NCI-H1694 treated with DMSO at 0.1 percent for 48 hours (cell line): ENCODE measurements around the gene CEP152.
"Not testable (repeated sequence)": the region's sequence is repeated elsewhere in the genome, so short reads cannot be mapped to it uniquely, and the experiment has no call there.

ENCODE experiments used
- DNase-seq: peaks from one replicate; lab custom pipeline; 2025; lab: John Stamatoyannopoulos, UW

Gene CEP152

DNA sequence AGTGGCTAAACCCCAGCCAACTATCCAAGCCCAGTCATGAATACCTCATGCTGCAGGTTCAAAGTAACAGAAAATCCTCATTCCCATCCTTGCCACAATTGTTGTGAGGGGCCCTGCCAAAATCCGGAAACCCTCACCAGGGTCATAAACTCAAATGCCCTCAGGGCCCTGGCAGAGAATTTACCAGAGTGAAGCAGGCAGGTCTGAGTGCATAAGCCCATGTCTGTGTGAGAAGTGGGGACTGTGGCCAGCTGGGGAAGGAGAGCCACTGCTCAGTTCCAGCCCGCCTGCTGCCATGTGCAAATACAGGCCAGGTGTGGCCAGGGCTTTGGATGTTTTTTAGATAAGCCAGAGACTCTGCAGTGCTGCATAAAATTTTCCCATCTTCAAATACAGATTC, 7.0 kb downstream of the CEP152 start:
- no peak for DNase-seq

DNA sequence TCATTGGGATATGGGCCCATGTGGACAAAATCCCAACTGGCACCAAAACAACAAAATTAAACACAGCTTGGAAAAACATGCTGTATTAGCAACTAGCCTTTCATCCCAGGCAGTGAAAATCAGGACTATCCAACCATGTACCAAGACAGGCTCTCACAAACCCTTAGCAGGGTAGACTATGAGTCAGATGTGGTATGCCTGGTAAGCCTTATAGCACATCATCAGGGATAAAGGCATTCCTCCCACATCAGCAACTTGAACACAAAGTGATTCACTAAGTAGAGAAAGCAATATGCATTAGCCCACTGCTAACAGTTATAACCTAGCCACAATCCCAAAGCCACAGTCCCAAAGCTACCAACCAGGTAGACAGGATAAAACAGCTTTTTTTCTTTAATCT, 8.0 kb downstream of the CEP152 start:
- no peak for DNase-seq

DNA sequence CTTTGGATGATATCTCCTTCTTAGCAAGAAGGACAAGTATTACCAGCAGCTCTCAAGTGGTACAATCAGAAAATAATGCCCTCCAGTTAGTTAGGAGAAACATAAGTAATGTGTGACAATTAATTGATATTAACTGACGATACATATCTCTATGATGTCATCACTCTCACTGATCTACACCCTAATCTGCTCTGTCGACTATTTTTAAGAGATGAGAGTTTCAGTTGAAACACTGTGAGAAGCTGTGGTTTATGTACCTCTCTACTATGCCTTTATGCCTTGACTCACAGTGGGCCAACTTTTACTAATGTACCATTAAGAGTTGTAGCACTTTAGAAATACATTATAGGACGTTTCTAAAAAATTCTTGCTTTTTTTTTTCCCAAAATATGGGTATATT, 8.6 kb downstream of the CEP152 start:
- no peak for DNase-seq

DNA sequence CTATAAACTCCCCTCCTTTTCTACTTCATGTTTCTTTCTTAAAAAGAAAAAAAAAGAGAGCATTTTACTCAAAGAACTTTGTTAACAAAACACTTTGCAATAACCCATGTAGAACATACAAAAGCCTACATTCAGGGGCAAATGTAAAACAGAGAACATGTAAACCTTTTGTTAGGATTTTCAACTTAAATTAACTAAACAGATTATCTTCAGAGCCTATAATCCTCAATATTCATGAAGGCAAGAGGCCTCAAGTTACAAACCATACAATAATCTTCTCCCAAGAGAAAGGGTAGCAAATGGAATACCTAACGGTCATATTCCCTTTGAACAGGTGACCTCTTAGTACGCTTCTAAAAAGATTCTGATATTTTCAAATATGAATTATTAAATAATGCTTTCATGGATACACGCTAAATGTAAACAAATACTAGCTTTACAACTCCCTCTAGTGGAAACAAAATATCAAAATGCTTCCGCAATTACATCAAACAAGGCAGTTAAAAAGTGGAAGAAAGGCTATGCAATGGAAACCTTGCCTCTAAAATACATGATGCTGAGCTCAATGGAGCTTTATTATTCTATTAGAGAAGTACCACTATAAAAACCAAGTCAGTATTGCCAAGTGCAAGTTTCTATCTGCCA, 9.9 kb downstream of the CEP152 start:
- DNase-seq, result peak; percentile 12

DNA sequence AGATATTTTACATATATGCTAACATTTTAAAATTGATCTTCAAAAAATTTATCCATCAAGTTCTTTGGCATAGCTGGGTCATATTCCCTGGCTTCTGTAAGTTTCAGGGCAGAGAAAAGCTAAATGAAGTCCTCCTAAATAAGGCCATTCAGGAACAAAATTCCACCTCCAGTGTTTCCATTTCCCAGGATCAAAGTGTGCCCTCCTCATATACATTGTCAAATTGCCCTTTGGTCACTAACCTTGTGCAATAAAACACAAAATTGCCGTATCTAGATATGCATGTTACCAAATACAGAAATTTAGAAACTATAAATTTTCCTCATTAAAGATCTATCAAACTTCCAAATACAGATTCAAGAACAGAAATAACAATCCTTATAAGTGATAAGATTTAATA, 10.6 kb downstream of the CEP152 start:
- no peak for DNase-seq

DNA sequence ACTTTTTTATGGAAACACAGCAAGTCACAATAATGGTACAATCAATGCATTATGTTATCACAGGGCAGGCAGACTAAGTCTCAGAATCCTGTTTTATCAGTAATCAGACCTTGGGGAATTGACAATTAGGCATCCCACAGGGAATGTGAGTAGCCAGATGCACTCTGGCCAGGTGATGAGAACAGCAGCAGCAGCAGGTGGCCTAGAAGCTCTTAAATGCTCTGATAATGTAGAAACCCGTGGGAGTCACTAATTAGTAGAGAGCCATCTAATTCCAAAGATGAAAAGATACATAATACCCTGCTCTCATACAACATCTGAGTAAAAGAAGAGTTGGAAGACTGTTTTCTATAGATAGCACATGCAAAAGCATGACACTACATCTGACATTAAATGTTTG, 12.6 kb downstream of the CEP152 start:
- DNase-seq, result no peak

DNA sequence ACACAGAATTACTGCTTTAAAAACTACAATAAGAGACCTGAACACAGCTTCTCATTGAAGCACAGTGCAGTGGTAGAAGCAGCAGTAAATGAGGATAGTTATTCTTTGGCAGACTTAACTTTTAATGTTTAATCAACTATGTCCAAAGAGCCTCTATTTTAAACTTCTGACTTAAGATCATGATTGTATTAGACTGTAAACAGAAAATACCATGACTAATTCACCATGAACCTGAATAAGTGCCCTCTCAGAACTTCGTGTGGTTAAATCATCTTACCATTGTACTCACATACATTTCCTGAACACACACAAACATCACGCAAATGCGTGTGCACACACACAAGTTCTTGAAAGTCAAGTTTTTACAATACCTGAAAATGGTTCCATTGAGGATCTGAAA, 13.9 kb downstream of the CEP152 start:
- DNase-seq, result no peak

DNA sequence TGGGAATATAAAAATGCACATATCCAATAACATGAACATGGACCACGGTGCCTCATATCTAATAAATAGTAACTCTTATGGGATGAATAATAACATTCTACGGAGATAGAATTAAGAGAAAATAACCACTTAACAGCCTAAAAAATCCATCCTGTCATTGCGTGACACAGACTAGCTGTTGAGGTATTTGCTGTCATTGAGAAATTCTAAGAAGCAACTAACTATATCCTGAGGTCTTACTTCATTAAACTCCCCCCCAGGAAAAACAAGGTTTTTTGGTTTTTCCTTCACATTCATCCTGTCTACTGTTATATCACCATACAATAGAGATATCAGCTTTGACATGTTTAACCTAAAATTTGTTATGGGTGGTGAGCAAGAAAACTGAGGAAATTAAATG, 14.3 kb downstream of the CEP152 start:
- DNase-seq, result no peak

DNA sequence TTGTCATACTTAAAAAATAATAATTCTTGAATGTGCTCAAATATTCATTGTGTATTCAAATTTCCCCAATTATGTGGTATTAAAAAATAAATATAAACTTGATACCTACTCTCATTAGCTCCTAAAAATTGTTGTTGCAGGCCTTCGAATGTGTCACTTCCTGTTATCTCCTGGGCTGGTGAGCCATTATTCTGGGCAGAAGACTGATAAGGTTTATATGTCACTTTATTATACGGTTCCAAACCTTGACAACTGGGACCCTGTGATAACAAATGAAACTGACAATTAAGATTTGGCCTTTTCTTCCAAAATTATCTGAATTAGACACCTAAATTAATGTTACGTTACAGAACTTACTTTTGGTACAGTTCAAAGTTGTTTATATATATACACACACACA, 15.0 kb downstream of the CEP152 start:
- no peak for DNase-seq

DNA sequence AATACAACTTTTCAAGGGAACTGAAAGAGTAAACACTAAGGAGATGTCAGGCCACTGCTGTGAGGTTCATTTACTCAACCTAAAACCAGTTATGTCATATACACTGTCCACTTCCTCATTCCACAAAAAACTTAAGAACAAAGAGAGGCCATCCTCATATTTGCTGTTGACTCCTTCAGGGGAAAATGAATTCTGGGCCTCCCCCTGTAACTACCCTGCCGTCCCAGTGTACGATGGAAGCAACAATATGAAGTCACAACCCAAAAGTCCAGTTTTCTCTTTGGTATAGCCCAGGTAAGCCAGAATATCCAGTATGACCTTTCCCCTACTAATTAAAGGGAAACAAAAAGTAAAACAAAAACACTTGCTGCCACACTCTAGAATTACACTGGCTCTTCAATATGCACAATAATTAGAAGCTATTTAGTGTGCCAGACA, 16.2 kb downstream of the CEP152 start:
- DNase-seq, result no peak

DNA sequence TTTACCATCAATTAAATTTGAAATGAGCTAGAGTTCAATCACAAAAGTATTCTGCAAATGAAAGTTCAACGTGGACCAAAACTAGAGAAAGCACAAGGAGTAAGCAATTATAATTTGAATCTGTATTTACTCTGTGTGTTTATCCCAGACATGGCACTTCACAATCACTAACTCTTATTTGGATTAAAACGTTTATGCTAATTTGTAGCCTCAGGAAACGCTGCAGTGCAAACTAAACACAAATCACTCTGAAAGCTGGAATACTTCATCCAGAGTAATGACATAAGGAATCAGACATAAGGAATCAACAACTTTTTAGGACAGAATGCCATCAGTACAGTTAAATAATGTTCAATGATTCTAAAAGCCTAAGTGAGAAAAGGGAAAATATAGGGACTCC, 18.5 kb downstream of the CEP152 start:
- no peak for DNase-seq

DNA sequence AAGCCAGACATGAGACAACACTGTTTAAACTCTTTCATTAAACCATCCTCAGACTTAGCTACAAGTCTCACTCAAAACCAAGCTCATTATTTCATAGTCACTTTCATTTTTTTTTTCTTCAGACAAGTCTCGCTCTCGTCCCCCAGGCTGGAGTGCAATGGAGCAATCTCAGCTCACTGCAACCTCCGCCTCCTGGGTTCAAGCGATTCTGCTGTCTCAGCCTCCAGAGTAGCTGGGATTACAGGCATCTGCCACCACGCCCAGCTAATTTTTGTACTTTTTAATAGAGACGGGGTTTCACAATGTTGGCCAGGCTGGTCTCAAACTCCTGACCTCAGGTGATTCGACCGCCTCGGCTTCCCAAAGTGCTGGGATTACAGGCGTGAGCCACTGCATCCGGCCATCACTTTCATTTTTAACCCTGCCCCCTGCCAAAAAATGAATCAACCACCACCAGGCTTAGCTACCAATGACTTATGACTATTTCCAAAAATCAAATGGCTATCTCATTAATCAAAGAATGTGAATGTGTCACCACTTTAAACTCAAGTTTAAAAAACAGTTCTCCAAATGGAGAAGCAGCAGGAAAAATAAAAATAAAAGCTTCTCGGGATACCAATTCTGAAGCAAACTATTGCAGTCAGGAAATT, 20.3 kb downstream of the CEP152 start:
- not testable (repeated sequence) for DNase-seq

DNA sequence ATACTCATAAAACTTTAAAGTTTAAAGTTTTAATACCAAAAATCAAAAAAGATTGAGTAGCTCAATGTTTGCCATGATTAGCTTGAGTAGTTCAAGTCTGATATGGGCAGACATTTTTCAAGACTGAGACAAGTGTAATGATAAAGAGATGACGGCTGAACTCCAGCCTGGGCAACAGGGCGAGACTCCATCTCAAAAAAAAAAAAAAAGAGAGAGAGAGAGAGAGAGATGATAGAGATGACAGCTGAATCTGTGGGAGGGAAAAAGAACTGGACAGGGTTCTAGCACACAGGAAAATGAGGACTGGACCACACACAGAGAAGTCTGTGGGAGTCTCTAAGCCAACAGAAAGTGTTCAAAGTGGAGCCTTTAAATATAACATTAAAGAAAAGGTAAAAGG, 25.2 kb downstream of the CEP152 start:
- no peak for DNase-seq

DNA sequence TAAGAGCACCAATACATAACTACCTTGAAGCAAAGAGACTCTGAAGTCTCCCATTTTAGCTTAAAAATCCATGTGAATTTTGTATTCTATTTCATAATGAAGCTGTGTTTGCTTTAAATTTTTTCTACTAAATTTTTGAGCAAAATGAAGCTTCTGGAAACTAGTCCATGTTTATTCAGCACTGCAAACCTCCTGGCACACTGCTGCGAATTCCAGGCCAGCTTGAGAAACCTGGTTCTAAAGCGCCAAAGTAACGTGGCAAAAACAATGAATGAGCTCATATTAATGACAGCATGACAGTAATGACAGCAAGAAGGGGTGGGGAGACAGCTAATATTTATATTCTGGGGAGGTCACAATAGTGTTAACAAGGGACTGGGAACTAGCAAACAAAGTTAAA, 25.7 kb downstream of the CEP152 start:
- no peak for DNase-seq

DNA sequence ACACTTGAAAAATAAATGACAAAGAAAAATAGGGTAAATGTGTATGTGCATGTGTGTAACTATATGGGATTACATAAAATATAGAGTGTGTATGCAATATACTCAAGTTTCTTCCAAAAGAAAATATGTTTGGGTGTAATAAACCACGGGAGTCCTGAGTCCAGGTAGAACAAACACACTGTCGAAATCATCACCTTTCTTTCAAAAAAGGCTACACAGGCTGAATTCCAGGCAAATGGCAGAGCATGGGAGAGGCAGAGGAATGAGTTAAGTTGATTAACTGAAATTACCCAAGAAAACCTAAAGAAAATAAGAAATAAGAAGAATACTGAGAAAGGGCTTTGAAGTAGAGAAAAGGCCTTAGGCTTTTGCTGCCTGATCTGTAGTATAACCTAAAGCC, 26.1 kb downstream of the CEP152 start:
- no peak for DNase-seq

DNA sequence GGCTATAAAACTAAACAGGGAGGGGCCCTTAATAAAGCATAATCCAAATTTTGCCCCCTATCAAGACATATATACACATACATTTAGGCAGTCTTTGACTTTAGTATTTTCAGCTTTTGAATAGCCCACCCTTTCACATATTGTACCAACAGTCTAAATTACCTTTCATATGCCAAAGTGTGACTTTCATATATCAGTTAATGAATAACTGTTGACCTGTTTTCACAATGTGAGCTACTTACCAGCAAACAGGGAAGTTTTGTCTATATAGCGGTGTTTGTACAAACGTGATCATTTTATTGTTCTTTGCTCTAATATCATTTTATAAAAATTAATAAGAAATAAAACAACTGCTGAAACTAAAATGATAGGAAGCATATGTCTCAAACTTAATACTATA, 28.0 kb downstream of the CEP152 start:
- DNase-seq, result no peak

DNA sequence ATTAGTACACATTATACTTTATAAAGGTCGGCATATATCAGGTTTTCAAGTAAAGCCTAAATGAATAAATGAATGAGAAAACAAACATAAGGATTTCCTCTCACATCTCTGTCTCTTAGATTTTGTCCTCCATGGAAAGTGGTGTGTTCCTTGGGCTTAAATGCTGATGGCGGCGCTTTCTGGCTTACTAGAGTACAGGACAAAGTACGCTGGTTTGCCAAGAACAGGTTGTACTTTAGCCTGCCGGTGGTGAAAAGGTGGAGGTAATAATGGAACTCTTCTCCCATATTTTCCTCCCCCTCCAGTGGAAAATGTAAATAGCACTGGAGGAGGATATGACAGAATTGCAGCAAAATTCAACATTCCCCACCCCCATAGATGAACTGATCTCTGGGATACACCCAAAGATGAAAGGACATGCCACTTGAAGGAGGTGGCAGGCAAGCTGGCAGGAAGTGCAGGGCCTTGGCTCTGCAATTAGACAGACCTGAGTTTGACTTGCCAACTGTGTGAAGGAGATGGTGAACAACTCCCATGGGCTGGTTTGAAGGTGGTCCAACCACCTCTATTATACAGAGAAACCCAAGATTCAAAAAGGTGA, 29.3 kb downstream of the CEP152 start:
- no peak for DNase-seq

DNA sequence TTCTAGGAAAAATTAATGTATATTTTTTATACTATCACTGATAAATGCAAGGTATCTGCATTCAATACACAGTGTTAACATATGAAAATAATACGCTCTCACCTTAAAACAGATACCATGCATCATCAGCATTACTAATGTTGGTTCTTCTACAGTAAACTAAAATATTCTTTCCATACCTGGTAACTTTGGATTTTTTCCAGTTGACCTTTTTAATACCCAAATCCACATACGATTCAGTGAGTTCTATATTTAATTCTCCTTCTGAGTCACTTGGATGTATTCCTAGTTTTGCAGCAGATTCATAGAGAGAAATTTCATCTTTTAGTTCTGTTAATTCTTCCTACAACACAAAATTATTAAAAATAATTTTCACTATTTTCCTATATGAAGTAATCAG, 29.9 kb downstream of the CEP152 start:
- no peak for DNase-seq

DNA sequence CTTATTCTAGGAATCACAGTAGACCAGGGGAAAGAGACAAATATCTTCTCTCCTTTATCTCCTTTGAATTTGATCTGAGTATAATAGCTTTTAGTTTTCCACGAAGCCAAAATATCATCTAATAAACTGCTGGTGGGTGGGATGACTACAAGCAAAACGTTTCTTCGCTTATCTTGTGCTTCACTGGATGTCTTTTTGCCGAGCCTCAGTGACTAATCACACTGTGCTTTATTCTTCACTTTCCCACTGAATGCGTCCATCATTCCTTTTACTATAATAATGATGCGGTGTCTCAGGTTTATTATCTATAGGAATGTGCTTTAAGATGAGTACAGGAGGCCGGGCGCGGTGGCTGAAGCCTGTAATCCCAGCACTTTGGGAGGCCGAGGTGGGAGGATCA, 32.5 kb downstream of the CEP152 start:
- DNase-seq, result no peak

DNA sequence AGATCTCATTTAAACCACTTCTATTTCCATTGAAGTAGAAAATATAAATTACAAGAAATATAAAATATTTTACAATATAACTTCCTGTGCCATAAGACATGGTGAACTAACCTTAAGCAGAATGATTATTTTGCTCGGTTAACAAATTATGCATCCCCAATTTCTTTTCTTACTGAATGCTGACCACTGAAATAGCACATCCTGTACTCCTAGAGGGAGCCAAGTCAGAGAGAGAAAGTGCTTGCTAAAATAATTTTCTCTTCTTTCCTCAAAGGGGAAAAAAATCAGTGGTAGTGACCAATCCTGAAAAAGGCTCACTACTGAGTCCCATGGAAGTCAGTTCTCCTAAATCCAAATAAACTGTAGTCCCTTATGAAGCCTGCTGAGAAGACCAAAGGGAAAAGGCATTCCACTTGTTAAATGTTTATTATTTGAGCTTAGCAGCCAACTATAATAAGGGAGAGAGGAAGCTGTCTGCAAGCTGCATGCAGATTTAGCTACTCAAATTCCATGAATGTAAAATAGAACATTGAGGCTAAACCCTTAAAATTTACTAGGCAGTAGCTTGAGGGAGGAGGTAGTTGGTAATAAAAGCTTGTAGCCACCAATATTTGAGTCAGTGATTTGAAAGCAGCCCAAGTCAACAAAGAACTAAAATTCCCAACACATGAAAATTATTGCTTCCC, 33.1 kb downstream of the CEP152 start:
- no peak for DNase-seq

DNA sequence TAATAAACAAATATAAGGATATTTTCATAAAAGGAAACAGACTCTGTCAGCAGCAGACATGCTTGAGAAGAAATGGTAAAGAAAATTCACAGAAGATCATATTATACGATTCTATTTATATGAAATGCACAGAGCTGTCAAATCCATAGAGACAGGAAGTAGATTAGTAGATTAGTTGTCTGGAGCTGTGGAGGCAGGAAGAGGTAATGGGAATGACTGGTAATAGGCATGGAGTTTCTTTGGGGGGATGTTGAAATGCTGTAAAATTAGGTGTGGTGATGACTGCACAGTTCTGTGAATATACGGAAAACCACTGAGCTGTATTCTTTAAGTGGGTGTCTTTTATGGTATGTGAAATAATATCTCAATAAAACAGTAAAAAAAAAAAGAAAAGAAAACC, 35.3 kb downstream of the CEP152 start:
- no peak for DNase-seq

DNA sequence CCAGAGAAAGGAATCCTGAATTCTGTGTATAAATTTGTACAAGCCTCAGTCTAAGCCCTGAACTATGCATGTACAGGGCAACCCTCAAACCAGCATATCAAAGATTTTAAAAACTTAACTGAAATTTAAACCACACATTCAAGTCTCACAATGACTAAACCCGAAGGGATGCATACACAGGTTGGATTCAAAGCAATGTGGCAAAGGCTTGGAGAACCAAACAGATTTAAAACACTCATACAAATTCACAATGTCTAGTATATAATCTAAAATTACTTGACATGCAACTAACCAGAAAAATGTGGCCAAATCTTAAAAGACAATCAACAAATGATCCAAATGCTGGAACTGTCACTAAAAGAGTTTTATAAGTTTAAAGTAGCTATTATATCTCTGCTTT, 36.4 kb downstream of the CEP152 start:
- no peak for DNase-seq

DNA sequence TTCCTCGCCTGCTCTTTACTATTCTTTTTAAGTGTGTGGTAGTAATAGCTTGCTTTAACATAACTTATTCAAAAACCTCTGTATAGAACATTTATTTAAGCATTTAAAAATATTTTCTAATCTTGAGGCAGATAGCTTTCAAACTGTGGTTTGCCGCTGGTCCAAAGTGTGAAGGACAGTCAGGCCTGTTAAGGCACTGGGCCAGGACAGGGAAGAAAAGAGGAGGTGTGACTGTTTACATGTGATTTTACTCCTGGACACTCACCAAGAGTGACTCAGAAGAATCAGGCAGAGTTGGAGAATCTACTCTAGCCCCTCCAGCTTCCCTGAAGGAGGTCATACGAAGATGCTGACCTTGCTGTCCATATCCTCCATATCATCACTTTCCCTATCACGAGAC, 44.7 kb downstream of the CEP152 start:
- no peak for DNase-seq
